Ishikawa (cell line): ENCODE results near the gene NEK11.

Experiments used
- CEBPB ChIP-seq: IDR thresholded peaks from 2 replicates; pipeline ENCODE4 v1.6.1; 2012
- CREB1 ChIP-seq: IDR thresholded peaks from 2 replicates; pipeline ENCODE4 v1.6.1; 2012; ENCODE audit warnings: low read depth
- EGR1 ChIP-seq: IDR thresholded peaks from 2 replicates; pipeline ENCODE4 v1.6.1; 2012
- EP300 ChIP-seq: IDR thresholded peaks from 2 replicates; pipeline ENCODE4 v1.6.1; 2012; ENCODE audit warnings: borderline replicate concordance
- FOXM1 ChIP-seq: IDR thresholded peaks from 2 replicates; pipeline ENCODE4 v1.6.1; 2012; ENCODE audit warnings: low read depth, borderline replicate concordance
- MAX ChIP-seq: IDR thresholded peaks from 2 replicates; pipeline ENCODE4 v1.6.1; 2012
- NFIC ChIP-seq: IDR thresholded peaks from 2 replicates; pipeline ENCODE4 v1.6.1; 2012
- RAD21 ChIP-seq: IDR thresholded peaks from 2 replicates; pipeline ENCODE4 v1.6.1; 2012; ENCODE audit warnings: low read depth
- REST ChIP-seq: IDR thresholded peaks from 2 replicates; pipeline ENCODE4 v1.6.1; 2012; ENCODE audit warnings: low read depth, mild to moderate bottlenecking
- TAF1 ChIP-seq: IDR thresholded peaks from 2 replicates; pipeline ENCODE4 v1.6.1; 2012; ENCODE audit warnings: low read depth, mild to moderate bottlenecking
- TCF12 ChIP-seq: IDR thresholded peaks from 2 replicates; pipeline ENCODE4 v1.6.1; 2012; ENCODE audit warnings: low read depth
- TEAD4 ChIP-seq: IDR thresholded peaks from 2 replicates; pipeline ENCODE4 v1.6.1; 2012
- YY1 ChIP-seq: IDR thresholded peaks from 2 replicates; pipeline ENCODE4 v1.6.1; 2012; ENCODE audit warnings: low read depth
- ZBTB7A ChIP-seq: IDR thresholded peaks from 2 replicates; pipeline ENCODE4 v1.6.1; 2012; ENCODE audit warnings: low read depth
- TF ChIP-seq, protein P1 (sequence below): IDR thresholded peaks from 2 replicates; pipeline ENCODE4 v1.6.1; 2012

The NEK11 gene

GRCh38 chr3:131169331-131169730 is 142.7 kb downstream of the NEK11 start:
- TF ChIP-seq FOXM1 (no peak), YY1 (no peak), TCF12 (no peak), NFIC (no peak), CEBPB (no peak), ZBTB7A (no peak), MAX (no peak), REST (no peak), EP300 (no peak), TAF1 (no peak), EGR1 (no peak), RAD21 (no peak), TEAD4 (no peak), CREB1 (no peak)
- TF ChIP-seq, protein P1, sequence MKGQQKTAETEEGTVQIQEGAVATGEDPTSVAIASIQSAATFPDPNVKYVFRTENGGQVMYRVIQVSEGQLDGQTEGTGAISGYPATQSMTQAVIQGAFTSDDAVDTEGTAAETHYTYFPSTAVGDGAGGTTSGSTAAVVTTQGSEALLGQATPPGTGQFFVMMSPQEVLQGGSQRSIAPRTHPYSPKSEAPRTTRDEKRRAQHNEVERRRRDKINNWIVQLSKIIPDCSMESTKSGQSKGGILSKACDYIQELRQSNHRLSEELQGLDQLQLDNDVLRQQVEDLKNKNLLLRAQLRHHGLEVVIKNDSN = no peak

- TF ChIP-seq NFIC (no peak), CREB1 (no peak), REST (no peak)
Observed at GRCh38 chr3:131172502-131173200, 146.0 kb downstream of the NEK11 start.

GRCh38 chr3:131174752-131175151 is 148.1 kb downstream of the NEK11 start:
- TF ChIP-seq YY1 (no peak), ZBTB7A (no peak), EGR1 (no peak)

DNA sequence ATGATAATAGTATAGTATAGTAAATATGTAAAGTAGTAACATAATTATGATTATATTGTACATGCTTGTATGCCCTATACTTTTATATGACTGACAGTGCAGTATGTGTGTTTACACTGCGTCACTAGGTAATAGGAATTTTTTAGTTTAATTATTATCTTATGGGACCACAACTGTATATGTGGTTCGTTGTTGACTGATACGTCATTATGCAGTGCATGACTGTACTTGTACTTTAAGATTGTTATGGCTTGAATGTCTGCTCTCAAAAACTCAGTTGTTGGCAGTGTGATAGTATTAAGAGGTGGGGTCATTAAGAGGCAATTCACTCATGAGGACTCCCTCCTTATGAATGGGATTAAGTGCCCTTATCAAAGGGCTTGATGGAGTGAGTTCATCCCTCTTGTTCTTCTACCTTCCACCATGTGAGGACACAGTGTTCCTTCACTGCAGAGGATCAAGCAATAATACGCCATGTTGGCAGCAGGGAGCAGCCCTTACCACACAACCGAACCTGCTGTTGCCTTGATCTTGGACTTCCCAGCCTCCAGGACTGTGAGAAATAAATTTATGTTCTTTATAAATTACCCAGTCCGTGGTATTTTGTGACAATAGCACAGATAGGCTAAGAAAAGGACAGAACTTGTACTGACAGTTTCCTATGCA is 152.2 kb downstream of the NEK11 start:
- TF ChIP-seq CREB1 (no peak), MAX (no peak)

GRCh38 chr3:131192701-131193100 is 166.0 kb downstream of the NEK11 start:
- TF ChIP-seq CREB1 = no peak
- TF ChIP-seq TCF12 = no peak
- TF ChIP-seq NFIC = no peak
- no peak for TF ChIP-seq EGR1
- no peak for TF ChIP-seq ZBTB7A
- no peak for TF ChIP-seq RAD21
- TF ChIP-seq MAX = no peak
- TF ChIP-seq TEAD4 = no peak
- no peak for TF ChIP-seq REST
- TF ChIP-seq, protein P1 = no peak
- TF ChIP-seq YY1 = no peak
- TF ChIP-seq TAF1 = no peak
- TF ChIP-seq CEBPB = no peak
- no peak for TF ChIP-seq EP300
- TF ChIP-seq FOXM1 = no peak
